Stomach smooth muscle (tissue), 2 donors: Measurements from ENCODE around the gene SLC7A6OS.

Experiments used
- H3K27ac ChIP-seq: one replicate; pipeline ENCODE4 v1.7.0; 2013; ENCODE audit warnings: mild to moderate bottlenecking, low read length, inconsistent platforms
- H3K27me3 ChIP-seq, 2 donors: one replicate each; pipeline ENCODE4 v1.7.0; 2013; ENCODE audit warnings: low read length in 2 of 2; ENCODE audit not compliant: insufficient read depth in 2 of 2, control insufficient read depth in 1 of 2
- H3K36me3 ChIP-seq, 2 donors: one replicate each; pipeline ENCODE4 v1.7.0; 2013; ENCODE audit warnings: low read length in 2 of 2; ENCODE audit not compliant: control insufficient read depth in 2 of 2, insufficient read depth in 2 of 2
- H3K4me1 ChIP-seq: one replicate; pipeline ENCODE4 v1.7.0; 2013; ENCODE audit warnings: low read length; ENCODE audit not compliant: control insufficient read depth, insufficient read depth
- H3K4me3 ChIP-seq, 2 donors: one replicate each; pipeline ENCODE4 v1.7.0; 2013; ENCODE audit warnings: low read length in 2 of 2
- H3K9ac ChIP-seq, 2 donors: one replicate each; pipeline ENCODE4 v1.7.0; 2013; ENCODE audit warnings: low read length in 2 of 2, mild to moderate bottlenecking in 1 of 2
- H3K9me3 ChIP-seq, 2 donors: one replicate each; pipeline ENCODE4 v1.7.0; 2013; ENCODE audit warnings: low read length in 2 of 2; ENCODE audit not compliant: control insufficient read depth in 2 of 2
- donor health status: healthy.
- donor health status: Pancreatic carcinoma.

The SLC7A6OS gene

GRCh38 chr16:68264128-68265077, 46.3 kb downstream of the SLC7A6OS start, which contains the start of gene SLC7A6:
Gene SLC7A6 (plus strand): TSS chr16:68264526. CDS start chr16:68274727, 10,201 bp downstream.
- Histone ChIP-seq H3K36me3 (peaks cover 11 to 12% of the 10 kb centered on the region in 2 donors), H3K27me3 (no peaks in the 10 kb centered on the region), H3K9me3 (no peaks in the 10 kb centered on the region), H3K27ac (peak within 1 kb of the TSS; percentile 80), H3K4me1 (peaks cover 29% of the 10 kb centered on the region), H3K4me3 (peak within 1 kb of the TSS; percentile 88 to 91), H3K9ac (peak within 1 kb of the TSS; percentile 76 to 84)

- peak overlapping the region; percentile 75 to 84 for H3K9ac ChIP-seq
Measured at GRCh38 chr16:68263559-68264127, 47.1 kb downstream of the SLC7A6OS start.

GRCh38 chr16:68259007-68259825, 51.5 kb downstream of the SLC7A6OS start:
- Histone ChIP-seq H3K4me3 (no peak overlapping the region), H3K27me3 (no peaks in the 10 kb centered on the region), H3K27ac (no peak overlapping the region), H3K9ac (no peak overlapping the region), H3K4me1 (peaks cover 26% of the 10 kb centered on the region), H3K36me3 (peaks cover 23 to 26% of the 10 kb centered on the region in 2 donors), H3K9me3 (no peaks in the 10 kb centered on the region)

More at GRCh38 chr16:68263559-68264127, 47.1 kb downstream of the SLC7A6OS start:
- H3K36me3 ChIP-seq, result peaks cover 13 to 15% of the 10 kb centered on the region in 2 donors
- H3K4me1 ChIP-seq, result peaks cover 29% of the 10 kb centered on the region
- H3K9me3 ChIP-seq, result no peaks in the 10 kb centered on the region
- H3K27ac ChIP-seq, result peak overlapping the region; percentile 80
- H3K4me3 ChIP-seq, result peak overlapping the region; percentile 62 to 88
- no peaks in the 10 kb centered on the region for H3K27me3 ChIP-seq

- no peaks in the 10 kb centered on the region for H3K9me3 ChIP-seq
- H3K27me3 ChIP-seq, result no peaks in the 10 kb centered on the region
- peak overlapping the region in 1 of 2 donors; percentile 42 for H3K9ac ChIP-seq
- H3K4me3 ChIP-seq, result no peak overlapping the region
- H3K4me1 ChIP-seq, result peaks cover 18% of the 10 kb centered on the region
- H3K27ac ChIP-seq, result peak overlapping the region; percentile 66
- H3K36me3 ChIP-seq, result peaks cover 23 to 26% of the 10 kb centered on the region in 2 donors
Measured at GRCh38 chr16:68257906-68258800, 52.6 kb downstream of the SLC7A6OS start.

GRCh38 chr16:68257251-68257905, 53.4 kb downstream of the SLC7A6OS start:
- H3K27ac ChIP-seq, result peak overlapping the region; percentile 66
- H3K9ac ChIP-seq, result no peak overlapping the region
- no peak overlapping the region for H3K4me3 ChIP-seq

GRCh38 chr16:68255712-68256111, 55.0 kb downstream of the SLC7A6OS start:
- peaks cover 20% of the 10 kb centered on the region for H3K4me1 ChIP-seq
- no peak overlapping the region for H3K4me3 ChIP-seq
- no peak overlapping the region for H3K27ac ChIP-seq
- H3K9me3 ChIP-seq, result no peaks in the 10 kb centered on the region
- no peaks in the 10 kb centered on the region for H3K27me3 ChIP-seq
- peaks cover 23 to 35% of the 10 kb centered on the region in 2 donors for H3K36me3 ChIP-seq
- no peak overlapping the region for H3K9ac ChIP-seq

More at GRCh38 chr16:68257251-68257905, 53.4 kb downstream of the SLC7A6OS start:
- Histone ChIP-seq H3K4me1 (peaks cover 18% of the 10 kb centered on the region), H3K27me3 (no peaks in the 10 kb centered on the region), H3K36me3 (peaks cover 23 to 30% of the 10 kb centered on the region in 2 donors), H3K9me3 (no peaks in the 10 kb centered on the region)

GRCh38 chr16:68253721-68254120, 57.0 kb downstream of the SLC7A6OS start:
- Histone ChIP-seq H3K4me1 (peaks cover 17% of the 10 kb centered on the region), H3K9me3 (no peaks in the 10 kb centered on the region), H3K27ac (no peak overlapping the region), H3K9ac (no peak overlapping the region), H3K27me3 (no peaks in the 10 kb centered on the region), H3K4me3 (no peak overlapping the region), H3K36me3 (peaks cover 10 to 29% of the 10 kb centered on the region in 2 donors)

GRCh38 chr16:68252383-68252782, 58.4 kb downstream of the SLC7A6OS start:
- Histone ChIP-seq H3K27ac (peak overlapping the region; percentile 18), H3K4me1 (peaks cover 8% of the 10 kb centered on the region), H3K9ac (no peak overlapping the region), H3K36me3 (peaks cover 10 to 27% of the 10 kb centered on the region in 2 donors), H3K4me3 (no peak overlapping the region), H3K27me3 (no peaks in the 10 kb centered on the region), H3K9me3 (no peaks in the 10 kb centered on the region)

- peaks cover 10 to 27% of the 10 kb centered on the region in 2 donors for H3K36me3 ChIP-seq
- peak overlapping the region; percentile 18 for H3K27ac ChIP-seq
- no peak overlapping the region for H3K9ac ChIP-seq
- H3K4me1 ChIP-seq, result peaks cover 9% of the 10 kb centered on the region
- H3K27me3 ChIP-seq, result no peaks in the 10 kb centered on the region
- no peak overlapping the region for H3K4me3 ChIP-seq
- no peaks in the 10 kb centered on the region for H3K9me3 ChIP-seq
Measured at GRCh38 chr16:68251832-68252231, 58.9 kb downstream of the SLC7A6OS start.
